WTC11 (cell line): Measurements from ENCODE around the gene ITGAE.

Source experiments
- CREB1 ChIP-seq: sonication (generic); formaldehyde crosslinking; IDR thresholded peaks from 2 replicates; pipeline ENCODE4 v1.8.0; 2023; ENCODE audit warnings: mild to moderate bottlenecking, missing genetic modification reagents
- CTCF ChIP-seq: fragments of 200-600 bp; IDR thresholded peaks from 2 replicates; pipeline ENCODE4 v1.8.0; 2022; ENCODE audit warnings: antibody characterized with exemption
- E2F5 ChIP-seq: sonication (generic); formaldehyde crosslinking; IDR thresholded peaks from 2 replicates; pipeline ENCODE4 v1.8.1; 2022; ENCODE audit warnings: mild to moderate bottlenecking, moderate library complexity, missing genetic modification reagents
- FOXJ3 ChIP-seq: sonication (generic); formaldehyde crosslinking; IDR thresholded peaks from 2 replicates; pipeline ENCODE4 v1.9.0; 2021; ENCODE audit warnings: missing genetic modification reagents, mild to moderate bottlenecking, borderline replicate concordance
- MYBL2 ChIP-seq: sonication (generic); formaldehyde crosslinking; IDR thresholded peaks from 2 replicates; pipeline ENCODE4 v1.8.1; 2023; ENCODE audit warnings: mild to moderate bottlenecking, moderate library complexity, missing genetic modification reagents
- SP1 ChIP-seq: sonication (generic); formaldehyde crosslinking; conservative IDR thresholded peaks from 2 replicates; pipeline ENCODE4 v1.8.1; 2022; ENCODE audit warnings: missing genetic modification reagents
- TP53 ChIP-seq: sonication (generic); formaldehyde crosslinking; IDR thresholded peaks from 2 replicates; pipeline ENCODE4 v1.8.1; 2023; ENCODE audit warnings: mild to moderate bottlenecking, missing genetic modification reagents
- ZNF219 ChIP-seq: sonication (generic); formaldehyde crosslinking; IDR thresholded peaks from 2 replicates; pipeline ENCODE4 v1.8.0; 2023; ENCODE audit warnings: missing genetic modification reagents, mild to moderate bottlenecking, borderline replicate concordance
- TF ChIP-seq, protein P1 (sequence below): sonication (generic); formaldehyde crosslinking; IDR thresholded peaks from 2 replicates; pipeline ENCODE4 v1.8.0; 2022; ENCODE audit warnings: mild to moderate bottlenecking, missing genetic modification reagents

GRCh38 chr17:3821101-3821500, 20.1 kb upstream of the ITGAE start:
- no peak for TF ChIP-seq E2F5 (CRISPR knock-in tag)
- TF ChIP-seq ZNF219 (CRISPR knock-in tag), result no peak
- TF ChIP-seq FOXJ3 (CRISPR knock-in tag), result no peak
- TF ChIP-seq, protein P1, sequence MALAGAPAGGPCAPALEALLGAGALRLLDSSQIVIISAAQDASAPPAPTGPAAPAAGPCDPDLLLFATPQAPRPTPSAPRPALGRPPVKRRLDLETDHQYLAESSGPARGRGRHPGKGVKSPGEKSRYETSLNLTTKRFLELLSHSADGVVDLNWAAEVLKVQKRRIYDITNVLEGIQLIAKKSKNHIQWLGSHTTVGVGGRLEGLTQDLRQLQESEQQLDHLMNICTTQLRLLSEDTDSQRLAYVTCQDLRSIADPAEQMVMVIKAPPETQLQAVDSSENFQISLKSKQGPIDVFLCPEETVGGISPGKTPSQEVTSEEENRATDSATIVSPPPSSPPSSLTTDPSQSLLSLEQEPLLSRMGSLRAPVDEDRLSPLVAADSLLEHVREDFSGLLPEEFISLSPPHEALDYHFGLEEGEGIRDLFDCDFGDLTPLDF (CRISPR knock-in tag), result no peak
- no peak for TF ChIP-seq CTCF
- no peak for TF ChIP-seq SP1 (CRISPR knock-in tag)
- no peak for TF ChIP-seq TP53 (CRISPR knock-in tag)
- no peak for TF ChIP-seq CREB1 (CRISPR knock-in tag)
- TF ChIP-seq MYBL2 (CRISPR knock-in tag), result no peak
